ENCODE measurements around the gene TGFBR3. TPM values are rescaled to one million over a fixed set of nuclear protein-coding genes. Genes with fewer than 3 reads are reported as not detected.

The TGFBR3 gene
- total RNA-seq, 1 donor from 2014 or later, result 9.3 TPM

GRCh38 chr1:91741906-91742305 is 144.0 kb downstream of the TGFBR3 start:
- DNase-seq (ENCODE audit: low spot score) (no peak), ATAC-seq (no peak)

- no peak for ATAC-seq
- no peak for DNase-seq (ENCODE audit: low spot score)
Measured at GRCh38 chr1:91741301-91741700, 144.7 kb downstream of the TGFBR3 start.

DNA sequence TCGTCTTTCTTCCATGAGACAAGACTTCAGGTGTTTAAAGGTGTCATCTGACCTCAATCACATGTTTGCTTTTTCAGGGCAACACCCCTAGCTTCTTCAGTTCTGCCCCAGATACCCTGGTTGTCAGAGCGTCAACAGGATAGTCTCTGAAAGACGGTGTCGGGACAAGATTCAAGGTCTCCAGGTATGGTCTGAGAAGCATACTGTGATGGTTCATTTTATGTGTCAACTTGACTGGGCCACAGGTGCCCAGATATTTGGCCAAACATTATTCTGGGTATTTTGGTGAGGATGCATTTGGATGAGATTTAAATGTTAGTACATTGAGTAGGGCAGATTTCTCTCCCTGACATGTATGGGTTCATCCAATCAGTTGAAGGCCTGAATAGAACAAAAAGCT is 148.3 kb downstream of the TGFBR3 start:
- ATAC-seq (no peak), DNase-seq (ENCODE audit: low spot score) (no peak)

GRCh38 chr1:91736715-91737615 is 149.0 kb downstream of the TGFBR3 start:
- ATAC-seq, result peak; percentile 57
- peak; percentile 57 for DNase-seq (ENCODE audit: low spot score)

DNA sequence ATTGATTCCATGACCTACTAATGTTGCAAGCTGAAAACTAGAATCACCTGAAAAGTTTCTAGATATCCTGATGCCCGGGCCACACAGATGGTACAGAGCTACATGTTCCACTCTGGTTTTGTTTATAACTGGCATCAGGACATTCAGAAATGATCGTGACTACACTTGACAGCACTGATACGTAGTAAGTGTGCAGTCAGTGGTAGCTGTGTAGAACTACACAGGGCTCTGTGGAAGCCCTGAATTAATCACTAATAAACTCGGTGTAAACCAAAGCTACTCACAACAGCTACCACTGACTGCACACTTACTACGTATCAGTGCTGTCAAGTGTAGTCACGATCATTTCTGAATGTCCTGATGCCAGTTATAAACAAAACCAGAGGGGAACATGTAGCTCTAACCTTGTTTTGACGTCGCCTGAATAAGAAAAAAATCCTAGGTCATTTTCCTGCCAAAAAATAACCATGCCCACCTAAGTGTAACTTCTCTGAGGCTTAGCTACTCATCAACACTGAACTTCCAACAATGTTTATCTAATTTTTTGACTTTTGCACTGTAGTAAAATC is 149.7 kb downstream of the TGFBR3 start:
- ATAC-seq (peak; percentile 56), DNase-seq (ENCODE audit: low spot score) (no peak)

DNA sequence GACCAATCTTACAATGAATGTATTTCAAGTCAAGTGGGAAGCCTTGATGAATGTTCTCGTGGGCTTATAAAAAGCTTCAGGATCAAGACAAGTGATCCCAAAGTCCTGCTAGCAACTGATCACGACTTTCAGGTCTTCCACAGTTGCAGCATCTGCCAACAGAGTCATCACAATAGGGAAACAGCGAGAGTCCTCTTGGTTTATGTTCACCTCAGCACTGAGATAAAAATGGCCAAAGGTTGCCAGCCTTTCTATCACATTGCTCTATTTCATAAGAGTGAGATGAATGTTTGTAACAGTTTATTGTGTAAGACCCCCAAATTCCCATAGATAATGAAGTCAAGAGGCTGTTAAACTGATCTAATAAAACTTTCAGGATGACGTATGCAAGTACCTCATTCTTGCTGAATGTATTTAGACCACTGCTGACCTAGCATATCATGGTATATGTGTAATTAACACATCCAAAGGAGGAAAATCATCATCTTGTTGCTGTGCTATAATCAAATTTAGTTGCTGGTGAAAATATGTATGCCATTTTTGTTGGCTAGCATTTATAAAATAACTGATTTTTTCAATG is 150.6 kb downstream of the TGFBR3 start:
- DNase-seq (ENCODE audit: low spot score), result peak; percentile 58
- ATAC-seq, result peak; percentile 72

- ATAC-seq (no peak), DNase-seq (ENCODE audit: low spot score) (no peak)
Measured at GRCh38 chr1:91734761-91735160, 151.2 kb downstream of the TGFBR3 start.

- ATAC-seq, result no peak
Measured at GRCh38 chr1:91733108-91733710, 152.7 kb downstream of the TGFBR3 start.

GRCh38 chr1:91732291-91733107 is 153.5 kb downstream of the TGFBR3 start:
- DNase-seq (ENCODE audit: low spot score), result no peak
- ATAC-seq, result no peak

More at GRCh38 chr1:91733108-91733710, 152.7 kb downstream of the TGFBR3 start:
- DNase-seq (ENCODE audit: low spot score), result no peak

- peak; percentile 51 for DNase-seq (ENCODE audit: low spot score)
- peak; percentile 39 for ATAC-seq
Measured at GRCh38 chr1:91731815-91732214, 154.1 kb downstream of the TGFBR3 start.

- ATAC-seq (peak; percentile 62), DNase-seq (ENCODE audit: low spot score) (peak; percentile 78)
Measured at GRCh38 chr1:91730801-91731732, 154.9 kb downstream of the TGFBR3 start.

- ATAC-seq, result no peak
Measured at GRCh38 chr1:91729621-91730358, 156.2 kb downstream of the TGFBR3 start.

DNA sequence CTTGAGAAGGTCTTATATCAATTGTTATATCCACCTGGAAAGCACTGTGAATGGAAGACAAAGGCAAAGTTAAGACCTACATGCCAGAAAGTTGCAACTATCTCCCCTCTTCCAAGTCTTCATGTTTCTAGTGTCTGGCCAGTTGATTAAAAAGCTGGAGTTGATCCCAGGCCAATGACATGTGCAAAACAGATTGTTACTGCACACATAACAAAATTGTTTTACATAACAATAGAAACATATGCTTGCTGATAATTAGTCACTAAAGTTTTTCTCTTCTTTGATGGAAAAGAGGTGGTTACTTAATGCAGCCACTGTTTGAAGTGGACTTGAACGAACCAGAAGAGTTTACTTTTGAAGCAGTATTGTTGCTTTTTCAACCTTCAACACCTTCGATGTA is 158.2 kb downstream of the TGFBR3 start:
- ATAC-seq (no peak), DNase-seq (ENCODE audit: low spot score) (no peak)

More at GRCh38 chr1:91729621-91730358, 156.2 kb downstream of the TGFBR3 start:
- DNase-seq (ENCODE audit: low spot score), result no peak

GRCh38 chr1:91725989-91726721 is 159.8 kb downstream of the TGFBR3 start:
- ATAC-seq, result peak; percentile 59
- no peak for DNase-seq (ENCODE audit: low spot score)

GRCh38 chr1:91725618-91725988 is 160.3 kb downstream of the TGFBR3 start:
- ATAC-seq, result no peak
- no peak for DNase-seq (ENCODE audit: low spot score)

DNA sequence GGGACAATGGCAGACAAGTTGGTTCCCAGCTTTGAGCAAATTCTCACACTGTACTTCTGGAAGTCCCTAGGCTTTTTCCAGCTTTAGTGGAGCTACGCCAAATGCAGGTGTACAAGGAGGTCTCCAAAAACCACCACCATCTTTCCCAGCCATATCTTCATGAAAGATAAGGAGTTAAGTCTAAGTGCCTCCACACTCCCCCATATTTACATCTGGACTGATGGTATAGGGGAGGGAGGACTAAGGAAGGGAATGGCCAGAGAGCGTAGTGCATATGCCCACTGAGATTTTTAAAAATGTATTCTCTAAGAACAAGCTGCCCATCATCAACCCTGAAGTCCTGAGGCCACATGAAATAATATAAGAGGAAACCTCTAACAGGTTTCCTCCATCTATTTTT is 161.3 kb downstream of the TGFBR3 start:
- DNase-seq (ENCODE audit: low spot score) (no peak), ATAC-seq (no peak)

- ATAC-seq (no peak), DNase-seq (ENCODE audit: low spot score) (no peak)
Measured at GRCh38 chr1:91724231-91724630, 161.7 kb downstream of the TGFBR3 start.

DNA sequence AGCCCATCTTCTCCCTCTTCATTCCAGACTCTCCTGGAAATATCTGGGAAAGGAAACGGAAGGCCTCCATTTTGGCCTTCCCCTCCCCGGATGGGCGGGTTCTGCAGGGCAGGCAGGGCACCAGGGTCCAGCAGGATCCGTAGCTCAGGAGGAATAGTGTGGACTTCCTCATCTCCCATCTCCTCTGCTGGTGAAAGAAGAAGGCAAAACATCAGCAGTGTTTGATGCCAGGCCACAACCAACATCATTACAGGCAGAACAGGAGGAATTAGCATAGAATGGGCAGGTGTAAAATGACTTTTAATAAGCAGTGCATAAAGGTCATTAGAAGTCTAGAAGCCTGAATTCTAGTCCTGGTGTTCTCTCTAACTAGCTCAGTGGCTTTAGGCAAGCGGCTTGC is 165.9 kb downstream of the TGFBR3 start:
- DNase-seq (ENCODE audit: low spot score), result no peak
- ATAC-seq, result no peak
